Measurements from ENCODE around the gene CRISP1. TPM values are rescaled to one million over a fixed set of nuclear protein-coding genes. Genes with fewer than 3 reads are reported as not detected.

Gene CRISP1
- total and polyA plus RNA-seq, 9 of the 15 experiments (the other 6 are each of a cell fraction or from before 2014, with no cell fraction given) = not detected

- TF ChIP-seq ZNF239 (CRISPR knock-in tag; IDR thresholded peaks at IDR 0.05) (peak; percentile 94), NRF1 (conservative IDR thresholded peaks at IDR 0.05 in 1 of 2, IDR thresholded peaks at IDR 0.05 in 1 of 2) (0 out of 4 replicates have a peak, but pooled peaks of 1 of the 2 experiments have one; percentile 5), TBL1XR1 (IDR thresholded peaks at IDR 0.05; ENCODE audit: low read length in 2 of 2) (0 out of 4 replicates have a peak, but pooled peaks of 1 of the 2 experiments have one; percentile 19), ZNF407 (IDR thresholded peaks at IDR 0.05; ENCODE audit: low read depth) (no peak), NELFE (IDR thresholded peaks at IDR 0.05; ENCODE audit: insufficient read depth, insufficient read length) (no peak), MCM5 (IDR thresholded peaks at IDR 0.05; ENCODE audit: low read depth) (no peak), E2F5 (CRISPR knock-in tag; IDR thresholded peaks at IDR 0.05) (no peak), TBP (optimal IDR thresholded peaks at IDR 0.05; ENCODE audit: low read depth, low read length) (peak; percentile 24), NR2C1 (IDR thresholded peaks at IDR 0.05) (no peak), NR2C1 (tag; IDR thresholded peaks at IDR 0.05) (no peak), BCOR (IDR thresholded peaks at IDR 0.05) (peak; percentile 10; the same call in 1 of the 2 replicates), ZNF263 (CRISPR knock-in tag; IDR thresholded peaks at IDR 0.05; ENCODE audit: borderline replicate concordance) (no peak), TCFL5 (CRISPR knock-in tag; conservative IDR thresholded peaks at IDR 0.05) (no peak), DNMT1 (IDR thresholded peaks at IDR 0.05) (no peak), CBX8 (IDR thresholded peaks at IDR 0.05; ENCODE audit: borderline replicate concordance, extremely low read depth, low read depth, low read length, poor library complexity, severe bottlenecking) (no peak), ZNF398 (CRISPR knock-in tag; IDR thresholded peaks at IDR 0.05) (no peak), NCOR1 (IDR thresholded peaks at IDR 0.05) (no peak), NCOA4 (IDR thresholded peaks at IDR 0.05; ENCODE audit: partially characterized antibody) (no peak)
Measured at GRCh38 chr6:49826743-49827406, 39.5 kb downstream of the CRISP1 start (continued).

Measured in K562 (cell line).